Karpas-422 (cell line): ENCODE results near the gene ADGRA1. TPM values are rescaled to one million over a fixed set of nuclear protein-coding genes. Genes with fewer than 3 reads are reported as not detected.
"Not testable (repeated sequence)": the region's sequence is repeated elsewhere in the genome, so short reads cannot be mapped to it uniquely, and the experiment has no call there.

ENCODE experiments used
- DNase-seq: peaks from one replicate; pipeline ENCODE4 v3.0.0-alpha.2; 2015
- H2AFZ ChIP-seq: fragments of 200-600 bp; sonication (generic); 2 replicates; pipeline ENCODE4 v1.6.1; 2014; ENCODE audit warnings: antibody characterized with exemption, low read length, mixed read lengths
- H3K27ac ChIP-seq: fragments of 200-600 bp; sonication (generic); 2 replicates; pipeline ENCODE4 v1.5.1; 2014; ENCODE audit warnings: mild to moderate bottlenecking, low read length, moderate library complexity
- H3K27me3 ChIP-seq: fragments of 200-600 bp; sonication (generic); 2 replicates; pipeline ENCODE4 v1.6.1; 2014; ENCODE audit warnings: low read length, mixed read lengths
- H3K36me3 ChIP-seq: fragments of 200-600 bp; sonication (generic); 2 replicates; pipeline ENCODE4 v1.6.1; 2014; ENCODE audit warnings: low read length, mixed read lengths; ENCODE audit not compliant: insufficient read depth
- H3K4me1 ChIP-seq: fragments of 200-600 bp; sonication (generic); 2 replicates; pipeline ENCODE4 v1.6.1; 2014; ENCODE audit warnings: mild to moderate bottlenecking, low read length, mixed read lengths
- H3K4me2 ChIP-seq: fragments of 200-600 bp; sonication (generic); 2 replicates; pipeline ENCODE4 v1.6.1; 2014; ENCODE audit warnings: low read length, low read depth, mild to moderate bottlenecking; ENCODE audit not compliant: poor library complexity, severe bottlenecking
- H3K4me3 ChIP-seq: fragments of 200-600 bp; sonication (generic); 2 replicates; pipeline ENCODE4 v1.5.1; 2014; ENCODE audit warnings: mild to moderate bottlenecking, antibody characterized with exemption, low read length, mixed read lengths
- H3K79me2 ChIP-seq: fragments of 200-600 bp; sonication (generic); 2 replicates; pipeline ENCODE4 v1.6.1; 2014; ENCODE audit warnings: mild to moderate bottlenecking, low read length, mixed read lengths
- H3K9ac ChIP-seq: fragments of 200-600 bp; sonication (generic); 2 replicates; pipeline ENCODE4 v1.6.0; 2014; ENCODE audit warnings: low read length
- H3K9me2 ChIP-seq: fragments of 200-600 bp; sonication (generic), shearing (Covaris generic); replicated peaks from 2 replicates; pipeline ENCODE4 v1.6.0; 2014; ENCODE audit warnings: mild to moderate bottlenecking, low read length, moderate library complexity; ENCODE audit not compliant: insufficient read depth
- H3K9me3 ChIP-seq: fragments of 300-700, 200-600 bp; sonication (generic); 2 replicates; pipeline ENCODE4 v1.6.1; 2014; ENCODE audit warnings: low read length, mixed read lengths
- H4K20me1 ChIP-seq: fragments of 200-600 bp; sonication (generic); 2 replicates; pipeline ENCODE4 v1.6.1; 2014; ENCODE audit warnings: mild to moderate bottlenecking, antibody characterized with exemption, low read length, low read depth; ENCODE audit not compliant: insufficient read depth
- total RNA-seq: library from RNA; depleted of rRNA; stranded (reverse); fragments of >200 nt; shearing (Covaris generic); gene quantifications from 2 replicates; pipeline ENCODE4 v1.2.3, GENCODE V29; 2014; ENCODE audit warnings: low replicate concordance

The ADGRA1 gene
- total RNA-seq, 1 experiment from 2014 or later, result not detected

DNA sequence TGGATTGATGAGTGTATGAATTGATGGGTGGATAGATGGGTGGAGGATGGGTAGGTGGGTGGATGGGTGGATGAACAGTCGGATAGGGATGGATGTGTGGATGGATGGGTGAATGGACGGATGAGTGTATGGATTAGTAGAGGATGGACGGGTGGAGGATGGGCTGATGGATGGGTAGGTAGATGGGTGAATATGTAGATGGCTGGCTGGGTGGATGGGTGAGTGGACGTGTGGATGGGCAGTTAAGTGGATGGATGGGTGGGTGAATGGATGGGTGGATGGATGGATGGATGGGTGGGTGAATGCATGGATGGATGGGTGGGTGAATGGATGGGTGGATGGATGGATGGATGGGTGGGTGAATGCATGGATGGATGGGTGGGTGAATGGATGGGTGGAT is 87.9 kb downstream of the ADGRA1 start:
- not testable (repeated sequence) for H4K20me1 ChIP-seq, H3K27me3 ChIP-seq, H2AFZ ChIP-seq, H3K79me2 ChIP-seq, H3K9ac ChIP-seq, H3K9me2 ChIP-seq, H3K36me3 ChIP-seq, H3K9me3 ChIP-seq, H3K4me3 ChIP-seq, H3K4me2 ChIP-seq, DNase-seq, H3K27ac ChIP-seq, H3K4me1 ChIP-seq

DNA sequence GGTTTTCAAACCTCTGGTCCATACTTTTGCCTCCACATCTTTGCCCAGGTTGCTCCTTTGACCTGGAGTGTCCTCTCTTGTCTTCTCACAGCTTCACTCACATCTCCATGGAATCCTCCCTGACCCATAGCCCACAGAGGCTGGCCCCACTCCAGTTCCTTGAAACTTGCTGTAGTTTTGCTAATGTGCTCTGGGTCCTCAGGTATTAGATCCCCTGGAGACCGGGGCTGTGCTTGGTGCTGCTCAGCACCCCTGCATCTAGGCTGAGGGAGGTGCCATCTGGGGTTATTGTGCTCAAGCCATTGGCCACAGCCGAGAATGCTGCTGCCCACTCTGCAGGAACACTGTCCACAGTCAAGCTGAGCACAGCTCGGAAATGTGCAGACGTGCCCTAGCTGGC is 88.8 kb downstream of the ADGRA1 start:
- H3K79me2 ChIP-seq, result no peaks in the 10 kb centered on the region
- H3K27ac ChIP-seq, result no peak overlapping the region
- no peaks in the 10 kb centered on the region for H4K20me1 ChIP-seq
- H3K4me3 ChIP-seq, result no peak overlapping the region
- no peaks in the 10 kb centered on the region for H3K36me3 ChIP-seq
- no peak for DNase-seq
- no peak overlapping the region for H3K9ac ChIP-seq
- H3K4me1 ChIP-seq, result no peaks in the 10 kb centered on the region
- H3K27me3 ChIP-seq, result no peaks in the 10 kb centered on the region
- peaks cover 10% of the 10 kb centered on the region for H3K9me3 ChIP-seq
- no peak overlapping the region for H3K4me2 ChIP-seq
- no peak overlapping the region for H2AFZ ChIP-seq
- H3K9me2 ChIP-seq, result no peaks in the 10 kb centered on the region

DNA sequence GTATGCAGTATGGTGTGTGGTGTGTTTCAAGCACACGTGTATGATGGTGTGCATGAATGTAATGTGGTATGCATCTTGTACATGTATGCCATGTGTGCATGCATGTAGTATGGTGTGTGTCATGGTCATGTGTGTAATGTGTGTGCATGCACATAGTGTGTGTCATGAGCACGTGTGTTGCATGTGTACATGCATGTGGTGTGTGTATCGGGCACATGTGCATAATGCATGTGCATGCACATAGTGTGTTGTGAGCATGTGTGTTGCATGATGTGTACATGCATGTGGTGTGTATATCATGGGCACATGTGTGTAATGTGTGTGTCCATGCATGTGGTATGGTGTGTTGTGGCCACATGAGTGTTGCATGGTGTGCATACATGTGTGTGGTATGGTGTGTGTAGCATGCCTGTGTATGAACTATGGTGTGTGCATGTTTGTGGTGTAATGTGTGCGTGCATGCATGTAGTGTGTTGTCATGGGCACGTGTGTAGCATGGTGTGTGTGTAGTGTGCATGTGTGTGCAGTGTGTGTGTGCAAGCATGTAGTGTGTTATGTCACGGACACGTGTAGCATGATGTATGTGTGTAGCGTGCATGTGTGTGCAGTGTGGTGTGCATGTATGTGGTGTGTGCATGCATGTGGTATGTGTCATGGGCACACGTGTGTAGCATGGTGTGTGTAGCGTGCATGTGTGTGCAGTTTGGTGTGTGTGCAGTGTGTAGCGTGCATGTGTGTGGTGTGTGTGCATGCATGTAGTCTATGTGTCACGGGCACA is 89.8 kb downstream of the ADGRA1 start:
- Histone ChIP-seq H3K9ac (no peak overlapping the region), H3K27ac (no peak overlapping the region), H3K79me2 (no peaks in the 10 kb centered on the region), H3K9me3 (peaks cover 10% of the 10 kb centered on the region), H3K4me1 (no peaks in the 10 kb centered on the region), H3K27me3 (no peaks in the 10 kb centered on the region), H2AFZ (no peak overlapping the region), H3K9me2 (no peaks in the 10 kb centered on the region), H3K36me3 (no peaks in the 10 kb centered on the region), H3K4me2 (no peak overlapping the region), H3K4me3 (no peak overlapping the region), H4K20me1 (no peaks in the 10 kb centered on the region)
- no peak for DNase-seq

DNA sequence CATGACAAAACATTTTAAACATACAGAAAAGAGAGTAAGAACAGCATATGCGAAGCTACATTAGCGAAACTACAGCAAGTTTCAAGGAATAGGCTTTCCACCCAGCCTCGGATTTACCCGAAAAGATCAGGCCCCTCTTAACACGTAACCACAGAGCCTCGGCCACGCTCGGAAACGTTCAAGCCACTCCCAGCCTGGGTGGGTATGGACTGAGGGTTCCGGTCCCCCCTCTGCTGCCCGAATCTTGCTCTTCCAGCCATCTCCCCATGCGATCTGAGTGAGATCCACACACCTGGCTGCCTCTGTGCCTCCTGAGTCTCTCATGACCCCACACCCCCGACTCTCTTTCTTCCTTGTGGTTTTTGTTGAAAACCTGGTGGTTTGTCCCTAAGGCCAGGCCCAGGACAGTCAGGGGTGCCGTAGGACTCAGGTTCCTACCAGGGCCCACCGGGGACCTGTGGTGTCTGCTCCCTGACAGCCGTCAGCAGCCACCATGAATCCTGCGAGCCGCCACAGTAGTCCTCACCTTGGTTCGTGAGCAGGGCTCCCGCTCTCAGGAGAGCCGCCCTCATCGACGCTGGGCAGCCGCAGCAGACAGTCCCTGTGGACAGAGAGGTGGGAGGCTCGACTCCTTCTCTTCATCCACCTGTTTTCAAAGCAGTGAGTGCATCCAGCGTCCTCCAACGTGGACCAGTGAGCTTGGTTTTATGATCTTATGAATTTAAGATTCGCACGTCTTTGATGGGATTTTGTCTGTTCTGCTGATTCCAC is 90.8 kb downstream of the ADGRA1 start:
- Histone ChIP-seq H3K4me3 (no peak overlapping the region), H3K9me3 (peaks cover 10% of the 10 kb centered on the region), H3K4me2 (no peak overlapping the region), H2AFZ (no peak overlapping the region), H3K9ac (no peak overlapping the region), H3K79me2 (no peaks in the 10 kb centered on the region), H3K4me1 (no peaks in the 10 kb centered on the region), H3K9me2 (no peaks in the 10 kb centered on the region), H3K27ac (no peak overlapping the region), H3K36me3 (no peaks in the 10 kb centered on the region), H4K20me1 (no peaks in the 10 kb centered on the region), H3K27me3 (no peaks in the 10 kb centered on the region)
- no peak for DNase-seq

DNA sequence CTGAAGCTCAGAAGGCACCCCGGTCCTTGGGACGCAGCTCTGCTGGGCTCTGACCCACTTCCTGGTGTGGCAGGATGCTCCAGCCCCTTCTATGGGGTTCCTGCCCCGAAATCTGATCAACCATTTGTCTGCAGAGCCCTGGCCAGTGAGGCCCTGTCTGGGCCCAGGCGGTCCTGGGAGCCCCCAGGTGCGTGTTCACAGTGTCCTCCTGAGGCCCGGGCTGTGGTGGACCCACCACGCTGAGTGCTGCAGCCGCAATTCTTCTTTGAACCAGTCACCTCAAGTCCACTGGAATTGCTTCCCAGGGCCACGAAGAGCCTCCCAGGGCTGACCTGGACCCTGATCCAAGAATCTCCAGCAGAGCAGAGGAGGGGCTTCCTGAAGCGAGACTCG is 91.4 kb downstream of the ADGRA1 start:
- no peak overlapping the region for H3K27ac ChIP-seq
- no peaks in the 10 kb centered on the region for H3K4me1 ChIP-seq
- no peaks in the 10 kb centered on the region for H4K20me1 ChIP-seq
- no peaks in the 10 kb centered on the region for H3K9me2 ChIP-seq
- no peaks in the 10 kb centered on the region for H3K27me3 ChIP-seq
- no peaks in the 10 kb centered on the region for H3K79me2 ChIP-seq
- H2AFZ ChIP-seq, result no peak overlapping the region
- no peak for DNase-seq
- H3K9ac ChIP-seq, result no peak overlapping the region
- peaks cover 10% of the 10 kb centered on the region for H3K9me3 ChIP-seq
- no peak overlapping the region for H3K4me3 ChIP-seq
- no peak overlapping the region for H3K4me2 ChIP-seq
- no peaks in the 10 kb centered on the region for H3K36me3 ChIP-seq

DNA sequence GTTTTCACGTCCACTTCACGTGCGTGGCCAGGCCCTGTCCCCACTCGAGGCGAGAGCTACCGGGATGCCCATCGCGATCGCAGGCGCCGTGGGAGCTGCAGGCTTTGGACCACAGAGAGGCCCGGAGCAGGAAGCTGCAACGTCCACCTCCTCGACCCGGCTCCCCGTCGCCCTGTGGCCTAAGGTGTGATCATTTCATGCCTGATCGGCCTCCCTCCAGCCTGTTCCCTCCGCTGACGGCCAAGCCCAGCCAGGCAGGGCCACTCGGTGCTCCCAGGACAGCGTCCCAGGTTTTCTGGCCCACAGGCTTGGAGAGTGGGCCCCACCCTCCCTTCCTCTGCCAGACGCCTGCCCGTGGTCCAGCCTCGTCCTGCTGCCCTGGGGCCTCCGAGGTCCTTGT is 91.9 kb downstream of the ADGRA1 start:
- no peak for DNase-seq
- Histone ChIP-seq H3K9ac (no peak overlapping the region), H3K9me3 (peaks cover 10% of the 10 kb centered on the region), H3K27me3 (no peaks in the 10 kb centered on the region), H3K4me1 (no peaks in the 10 kb centered on the region), H2AFZ (no peak overlapping the region), H3K36me3 (no peaks in the 10 kb centered on the region), H3K27ac (no peak overlapping the region), H4K20me1 (no peaks in the 10 kb centered on the region), H3K79me2 (no peaks in the 10 kb centered on the region), H3K4me3 (no peak overlapping the region), H3K9me2 (no peaks in the 10 kb centered on the region), H3K4me2 (no peak overlapping the region)

DNA sequence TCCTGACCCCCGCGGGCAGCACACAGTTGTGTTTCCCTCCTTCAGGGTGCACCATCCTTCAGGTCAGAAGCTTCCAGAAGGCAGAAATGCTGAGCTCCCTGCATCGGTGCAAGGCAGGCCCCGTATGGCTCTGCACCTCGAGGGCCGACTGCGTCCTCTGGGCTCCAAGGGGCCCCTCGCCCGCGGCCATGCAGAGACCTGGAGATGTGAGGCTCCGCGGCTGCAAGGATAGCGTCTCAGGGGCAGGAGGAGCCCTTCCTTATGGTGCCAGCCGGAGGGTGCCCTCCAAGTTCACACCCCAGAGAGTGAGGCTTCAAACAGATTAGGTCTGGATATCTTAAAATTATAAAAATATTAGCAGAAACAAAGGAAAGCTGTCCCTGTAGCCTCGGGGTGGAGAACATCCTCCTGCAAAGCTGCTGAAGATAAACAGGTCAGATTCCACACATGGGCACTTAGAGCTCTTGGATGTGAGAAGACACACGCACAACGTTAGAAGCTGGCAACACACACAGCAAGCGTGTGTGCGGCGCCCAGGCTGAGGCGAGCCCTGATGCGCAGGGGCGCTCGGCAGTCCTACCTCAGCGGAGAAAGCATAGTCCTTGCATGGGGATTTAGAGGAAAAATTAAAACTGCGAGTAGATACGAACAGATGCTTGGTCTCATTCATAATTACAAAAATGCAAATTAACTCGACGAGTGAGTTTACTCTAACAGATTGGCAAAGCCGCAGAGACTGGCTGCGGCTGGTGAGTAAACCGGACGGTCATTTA is 92.7 kb downstream of the ADGRA1 start:
- peaks cover 10% of the 10 kb centered on the region for H3K9me3 ChIP-seq
- no peak overlapping the region for H3K9ac ChIP-seq
- H3K9me2 ChIP-seq, result no peaks in the 10 kb centered on the region
- H3K4me1 ChIP-seq, result no peaks in the 10 kb centered on the region
- DNase-seq, result no peak
- H3K36me3 ChIP-seq, result no peaks in the 10 kb centered on the region
- no peaks in the 10 kb centered on the region for H4K20me1 ChIP-seq
- H3K4me2 ChIP-seq, result no peak overlapping the region
- H3K27ac ChIP-seq, result no peak overlapping the region
- H3K27me3 ChIP-seq, result no peaks in the 10 kb centered on the region
- no peak overlapping the region for H3K4me3 ChIP-seq
- no peaks in the 10 kb centered on the region for H3K79me2 ChIP-seq
- H2AFZ ChIP-seq, result no peak overlapping the region

DNA sequence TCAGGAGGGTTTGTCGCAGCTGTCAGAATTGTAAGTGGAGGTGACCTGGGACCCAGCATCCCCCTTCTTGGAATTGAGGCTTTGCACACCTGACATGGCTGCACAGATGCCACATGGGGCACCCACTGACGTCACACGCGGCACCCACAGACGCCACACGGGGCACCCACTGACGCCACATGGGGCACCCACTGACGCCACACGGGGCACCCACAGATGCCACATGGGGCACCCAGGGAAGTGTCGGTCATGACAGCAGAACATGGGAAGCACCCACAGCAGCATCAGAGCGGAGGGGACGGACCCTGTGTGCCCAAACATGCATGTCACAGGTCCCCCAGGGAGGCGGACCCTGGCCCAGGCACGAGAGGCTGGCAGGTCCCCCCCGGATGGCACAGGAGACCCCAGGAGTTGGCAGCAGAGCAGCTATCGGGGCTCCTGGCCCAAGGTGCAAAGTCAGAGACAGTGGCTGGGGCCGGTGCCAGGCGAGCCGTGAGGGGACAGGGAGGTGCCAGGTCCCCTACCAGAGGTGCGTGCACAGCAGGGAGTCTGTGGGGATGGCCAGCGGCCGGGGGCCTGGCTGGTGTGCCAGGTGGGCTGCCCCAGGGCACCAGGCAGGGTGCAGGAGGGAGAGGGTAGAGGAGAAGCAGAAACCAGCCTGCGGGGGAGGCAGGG is 93.4 kb downstream of the ADGRA1 start:
- H3K9me2 ChIP-seq, result no peaks in the 10 kb centered on the region
- no peak for DNase-seq
- no peak overlapping the region for H3K4me3 ChIP-seq
- H3K9me3 ChIP-seq, result peaks cover 10% of the 10 kb centered on the region
- H3K9ac ChIP-seq, result no peak overlapping the region
- H4K20me1 ChIP-seq, result no peaks in the 10 kb centered on the region
- H3K27me3 ChIP-seq, result no peaks in the 10 kb centered on the region
- H3K4me2 ChIP-seq, result no peak overlapping the region
- H3K36me3 ChIP-seq, result no peaks in the 10 kb centered on the region
- H2AFZ ChIP-seq, result no peak overlapping the region
- no peaks in the 10 kb centered on the region for H3K4me1 ChIP-seq
- H3K79me2 ChIP-seq, result no peaks in the 10 kb centered on the region
- no peak overlapping the region for H3K27ac ChIP-seq
